Iris pigment epithelial cell (primary cell): Measurements from ENCODE around the gene PLEKHA1.

ENCODE experiments used
- DNase-seq: peaks from one replicate; pipeline ENCODE4 v3.0.0-alpha.2; 2011; ENCODE audit warnings: low read depth

Gene PLEKHA1

GRCh38 chr10:122374237-122374858 is at the start of gene PLEKHA1:
Gene PLEKHA1 (plus strand): TSS chr10:122374708. CDS start chr10:122393201, 18,493 bp downstream.
- peak; percentile 97 for DNase-seq

GRCh38 chr10:122325235-122325634 is 49.3 kb upstream of the PLEKHA1 start:
- no peak for DNase-seq

- DNase-seq = no peak
Measured at GRCh38 chr10:122326385-122326784, 48.1 kb upstream of the PLEKHA1 start.

- DNase-seq = no peak
Measured at GRCh38 chr10:122326806-122327205, 47.7 kb upstream of the PLEKHA1 start.

- DNase-seq = no peak
Measured at GRCh38 chr10:122327237-122328206, 47.0 kb upstream of the PLEKHA1 start.

GRCh38 chr10:122328676-122329075 is 45.8 kb upstream of the PLEKHA1 start:
- no peak for DNase-seq

DNA sequence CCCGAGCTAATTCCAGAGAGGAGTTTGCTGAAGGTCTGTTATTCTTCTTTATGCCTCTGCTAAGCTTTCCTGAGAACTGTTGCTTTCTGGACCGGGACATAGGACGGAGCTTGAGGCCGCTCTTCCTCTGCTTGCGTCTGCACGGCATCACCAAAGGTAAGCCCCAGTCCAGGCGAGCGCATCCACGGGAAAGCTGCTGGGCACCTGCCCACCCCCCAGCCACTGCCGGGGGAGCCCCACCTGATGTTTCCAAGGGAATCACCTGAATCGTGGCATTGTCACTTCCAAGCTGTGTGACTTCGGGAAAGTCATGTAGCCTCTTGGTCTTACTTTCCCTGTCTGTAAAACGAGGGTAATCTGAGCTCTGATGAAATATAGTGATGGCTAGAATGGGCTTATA is 45.1 kb upstream of the PLEKHA1 start:
- DNase-seq = no peak

GRCh38 chr10:122331100-122331499 is 43.4 kb upstream of the PLEKHA1 start:
- no peak for DNase-seq

- DNase-seq = no peak
Measured at GRCh38 chr10:122331615-122332446, 42.7 kb upstream of the PLEKHA1 start.

GRCh38 chr10:122333037-122333436 is 41.5 kb upstream of the PLEKHA1 start:
- no peak for DNase-seq

DNA sequence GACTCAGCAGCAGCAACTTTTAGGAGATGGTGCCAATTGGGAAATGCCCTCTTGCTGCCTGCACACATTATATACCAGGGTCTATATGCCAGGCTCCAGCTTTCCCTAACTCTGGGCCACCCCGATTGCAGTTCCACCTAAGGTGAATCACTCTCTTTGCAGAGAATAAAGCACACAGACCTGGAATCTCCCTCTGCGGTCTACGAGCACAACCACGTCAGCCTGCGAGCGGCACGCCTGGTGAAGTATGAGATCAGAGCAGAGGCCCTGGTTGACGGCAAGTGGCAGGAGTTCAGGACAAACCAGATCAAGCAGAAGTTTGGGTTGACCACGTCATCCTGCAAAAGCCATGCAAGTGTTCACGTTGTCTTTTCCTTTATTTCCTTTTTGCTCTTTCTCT is 38.2 kb upstream of the PLEKHA1 start:
- no peak for DNase-seq

- DNase-seq = no peak
Measured at GRCh38 chr10:122336961-122337360, 37.5 kb upstream of the PLEKHA1 start.

- no peak for DNase-seq
Measured at GRCh38 chr10:122338609-122339441, 35.7 kb upstream of the PLEKHA1 start.

DNA sequence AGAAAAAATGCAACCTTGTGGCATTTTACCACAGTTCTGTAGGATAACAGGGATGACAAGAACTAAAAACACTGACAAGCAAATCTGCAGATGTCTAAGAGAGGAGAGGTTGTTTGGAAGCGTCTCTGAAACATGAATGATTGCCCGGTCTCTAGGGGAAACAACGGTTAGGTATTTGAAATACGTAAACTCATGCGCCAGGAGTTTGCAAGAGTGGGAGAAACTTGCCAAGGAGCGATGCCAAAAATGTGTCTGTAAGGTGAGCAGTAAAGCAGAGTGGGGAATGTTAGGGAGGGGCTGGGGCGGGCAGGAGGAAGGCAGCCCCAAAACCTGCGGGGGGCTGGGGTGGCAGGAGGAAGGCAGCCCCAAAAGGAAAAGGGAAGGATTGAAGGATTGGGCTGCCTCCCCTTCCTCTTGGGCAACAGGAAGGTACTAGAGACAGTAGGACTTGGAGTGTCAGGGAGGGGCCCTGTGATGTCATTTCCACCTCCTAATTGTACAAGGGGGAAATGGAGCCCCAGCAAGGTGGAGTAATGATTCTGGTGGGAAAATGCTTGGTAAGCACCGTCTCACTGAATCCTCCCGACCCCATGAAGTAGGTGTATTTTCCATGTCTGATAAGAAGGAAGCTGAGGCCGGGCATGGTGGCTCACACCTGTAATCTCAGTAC is 33.2 kb upstream of the PLEKHA1 start:
- DNase-seq = no peak

GRCh38 chr10:122342293-122343134 is 32.0 kb upstream of the PLEKHA1 start:
- peak; percentile 58 for DNase-seq

DNA sequence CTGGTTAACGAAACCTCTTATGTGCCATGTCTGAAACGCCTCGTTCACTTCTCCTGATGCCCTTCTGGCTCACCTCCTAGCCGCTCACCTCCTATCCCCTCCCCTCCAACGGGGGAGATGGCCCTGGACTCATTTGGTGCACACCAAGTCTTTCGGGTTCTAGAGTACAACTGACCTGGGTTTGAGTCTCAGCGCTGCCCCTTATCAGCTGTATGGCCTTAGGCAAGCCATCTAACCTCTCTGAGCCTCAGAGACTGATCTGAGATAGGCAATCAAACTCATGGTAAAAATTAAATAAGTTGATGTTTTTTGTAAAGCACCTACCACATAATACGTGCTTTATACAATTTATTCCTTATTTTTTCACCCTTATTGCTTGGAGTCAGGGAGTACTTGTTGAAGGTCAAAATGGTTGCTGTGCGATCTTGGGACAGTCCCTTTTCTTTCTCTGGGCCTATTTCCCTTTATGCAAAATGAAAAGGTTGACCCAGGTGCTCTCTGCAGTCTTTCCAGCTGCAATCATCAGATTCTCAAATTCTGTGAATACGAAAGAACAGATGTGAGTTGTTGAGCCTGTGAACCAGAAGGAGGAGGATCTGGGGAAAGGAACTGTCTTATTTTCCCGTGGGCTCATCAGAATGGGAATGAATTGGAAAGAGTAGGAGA is 31.2 kb upstream of the PLEKHA1 start:
- DNase-seq = no peak

- no peak for DNase-seq
Measured at GRCh38 chr10:122343936-122344335, 30.6 kb upstream of the PLEKHA1 start.

DNA sequence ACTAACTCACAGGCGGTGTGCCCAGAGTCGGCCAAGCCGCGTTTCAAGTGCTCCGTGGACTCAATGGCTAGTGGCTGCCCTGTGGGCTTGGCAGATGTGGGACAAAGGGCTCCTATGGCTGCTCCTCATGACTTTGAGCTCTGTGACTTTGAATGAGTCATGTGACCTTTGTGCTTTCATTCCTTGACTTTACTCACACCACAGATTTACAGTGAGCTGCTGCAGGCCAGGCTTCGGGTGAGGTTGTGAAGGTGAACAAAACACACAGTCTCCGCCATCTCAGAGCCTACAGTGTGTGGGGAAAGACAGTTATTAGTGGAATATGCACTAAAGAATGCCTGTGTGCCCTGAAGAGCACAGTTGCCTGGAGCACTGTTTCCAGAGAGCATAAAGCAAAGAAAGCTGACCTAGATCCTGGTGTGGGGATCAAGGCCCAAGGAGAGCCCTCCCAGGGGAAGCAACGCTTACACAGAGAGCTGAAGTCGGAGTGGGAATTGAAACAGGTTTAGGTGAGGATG is 29.7 kb upstream of the PLEKHA1 start:
- DNase-seq = peak; percentile 28

GRCh38 chr10:122346326-122346950 is 28.1 kb upstream of the PLEKHA1 start:
- DNase-seq = no peak
